GM12878 (cell line): ENCODE measurements around the gene TEX12.

Experiments
- BRCA1 ChIP-seq: IDR thresholded peaks from 2 replicates; pipeline ENCODE4 v1.6.1; 2011; ENCODE audit warnings: low read depth, low read length, improper control_type of control experiment
- CREB1 ChIP-seq: IDR thresholded peaks from 2 replicates; pipeline ENCODE4 v1.6.1; 2012; ENCODE audit warnings: low read depth, mild to moderate bottlenecking, inconsistent platforms
- CTCF ChIP-seq, 3 experiments: IDR thresholded peaks in 2 of 3; conservative IDR thresholded peaks in 1 of 3; 2 replicates each; pipeline ENCODE4 v1.5.1; 2011; ENCODE audit warnings: low read depth in 3 of 3, low read length in 3 of 3, mild to moderate bottlenecking in 3 of 3, control low read depth in 2 of 3, moderate library complexity in 2 of 3, inconsistent platforms in 1 of 3, mixed read lengths in 1 of 3; ENCODE audit not compliant: control insufficient read depth in 2 of 3, insufficient read depth in 1 of 3; ENCODE audit errors: extremely low read depth in 1 of 3
- EGR1 ChIP-seq, 2 experiments: IDR thresholded peaks; 1 replicate in 1 of 2; 2 replicates in 1 of 2; pipeline ENCODE4 v1.6.1; 2011 to 2012; ENCODE audit warnings: low read depth in 2 of 2, low read length in 2 of 2, borderline replicate concordance in 1 of 2, mild to moderate bottlenecking in 1 of 2, moderate library complexity in 1 of 2
- EZH2 ChIP-seq: IDR thresholded peaks from 2 replicates; pipeline ENCODE4 v1.6.1; 2012; ENCODE audit warnings: low read depth, mild to moderate bottlenecking, control low read depth, inconsistent platforms, low read length, borderline replicate concordance; ENCODE audit not compliant: control insufficient read depth
- MYC ChIP-seq: IDR thresholded peaks from 2 replicates; pipeline ENCODE4 v1.6.1; 2011; ENCODE audit warnings: mild to moderate bottlenecking, low read length, moderate library complexity, inconsistent platforms; ENCODE audit not compliant: insufficient read depth, insufficient replicate concordance, insufficient read length, severe bottlenecking
- NFXL1 ChIP-seq: fragments of 450-650 bp; IDR thresholded peaks from 2 replicates; pipeline ENCODE4 v1.6.1; 2017; ENCODE audit warnings: antibody characterized with exemption, mild to moderate bottlenecking, borderline replicate concordance
- TAF1 ChIP-seq: IDR thresholded peaks from 2 replicates; pipeline ENCODE4 v1.6.1; 2011; ENCODE audit warnings: mild to moderate bottlenecking, low read depth, low read length, borderline replicate concordance
- TF ChIP-seq, protein P1 (sequence below): IDR thresholded peaks from 2 replicates; pipeline ENCODE4 v1.6.1; 2012; ENCODE audit warnings: low read depth, low read length, improper control_type of control experiment

DNA sequence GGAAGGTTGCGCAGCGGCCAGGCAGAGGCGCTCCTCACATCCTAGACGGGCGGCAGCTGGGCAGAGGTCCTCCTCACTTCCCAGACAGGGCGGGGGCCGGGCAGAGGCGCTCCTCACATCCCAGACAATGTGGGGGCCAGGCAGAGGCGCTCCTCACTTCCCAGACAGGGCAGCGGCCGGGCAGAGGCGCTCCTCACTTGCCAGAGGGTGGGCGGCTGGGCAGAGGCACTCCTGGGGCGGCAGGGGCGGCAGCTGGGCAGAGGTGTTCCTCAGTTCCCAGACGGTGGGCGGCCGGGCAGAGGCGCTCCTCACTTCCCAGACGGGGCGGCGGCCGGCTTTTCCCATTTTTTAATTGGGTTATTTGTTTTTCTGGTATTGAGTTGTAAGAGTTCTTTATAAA lies 38.9 kb downstream of the TEX12 start:
- no peak for TF ChIP-seq CREB1
- TF ChIP-seq EZH2: no peak
- no peak for TF ChIP-seq CTCF (IDR thresholded peaks at IDR 0.05 in 2 of 3, conservative IDR thresholded peaks at IDR 0.05 in 1 of 3; ENCODE audit: control insufficient read depth in 2 of 3, extremely low read depth in 1 of 3, insufficient read depth in 1 of 3, low read depth in 3 of 3, low read length in 3 of 3)
- TF ChIP-seq, protein P1, sequence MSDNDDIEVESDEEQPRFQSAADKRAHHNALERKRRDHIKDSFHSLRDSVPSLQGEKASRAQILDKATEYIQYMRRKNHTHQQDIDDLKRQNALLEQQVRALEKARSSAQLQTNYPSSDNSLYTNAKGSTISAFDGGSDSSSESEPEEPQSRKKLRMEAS: no peak
- TF ChIP-seq BRCA1: no peak
- TF ChIP-seq MYC: no peak
- no peak for TF ChIP-seq NFXL1
- TF ChIP-seq TAF1: no peak
- no peak for TF ChIP-seq EGR1 (IDR thresholded peaks at IDR 0.05; ENCODE audit: borderline replicate concordance in 1 of 2, low read depth in 2 of 2, low read length in 2 of 2)
